H54 (cell line): ENCODE data around the gene LHX4.

Experiments used
- DNase-seq: peaks from one replicate; pipeline ENCODE4 v3.0.0; 2011; ENCODE audit warnings: low spot score, mixed read lengths; ENCODE audit not compliant: insufficient read length
- FAIRE-seq: peaks from 3 replicates; lab custom pipeline; 2011; peaks lifted over from hg19 to GRCh38; lab: Jason Lieb, UNC
- POLR2A ChIP-seq: IDR thresholded peaks from 2 replicates; pipeline ENCODE4 v1.6.1; 2011; ENCODE audit warnings: low read depth, mild to moderate bottlenecking, low read length

Gene LHX4

GRCh38 chr1:180281490-180281889, 51.4 kb downstream of the LHX4 start:
- FAIRE-seq: no peak
- DNase-seq: no peak
- TF ChIP-seq POLR2A: no peak

GRCh38 chr1:180282401-180283044, 52.5 kb downstream of the LHX4 start:
- no peak for DNase-seq
- TF ChIP-seq POLR2A: no peak
- FAIRE-seq: no peak

GRCh38 chr1:180283098-180283497, 53.0 kb downstream of the LHX4 start:
- DNase-seq (no peak), FAIRE-seq (no peak)
- TF ChIP-seq POLR2A: no peak

- FAIRE-seq (peak; percentile 30), DNase-seq (no peak)
- TF ChIP-seq POLR2A: no peak
Measured at GRCh38 chr1:180286417-180286816, 56.4 kb downstream of the LHX4 start.

GRCh38 chr1:180287988-180288705, 58.1 kb downstream of the LHX4 start:
- DNase-seq: no peak

GRCh38 chr1:180288940-180289339, 58.9 kb downstream of the LHX4 start:
- no peak for FAIRE-seq
- TF ChIP-seq POLR2A: no peak
- DNase-seq: no peak

More at GRCh38 chr1:180287988-180288705, 58.1 kb downstream of the LHX4 start:
- TF ChIP-seq POLR2A: no peak
- peak; percentile 23 for FAIRE-seq

GRCh38 chr1:180290265-180291001, 60.4 kb downstream of the LHX4 start:
- DNase-seq (no peak), FAIRE-seq (no peak)
- TF ChIP-seq POLR2A: no peak

GRCh38 chr1:180291004-180291403, 60.9 kb downstream of the LHX4 start:
- no peak for TF ChIP-seq POLR2A
- FAIRE-seq (no peak), DNase-seq (no peak)

- no peak for DNase-seq
- FAIRE-seq: no peak
- TF ChIP-seq POLR2A: no peak
Measured at GRCh38 chr1:180294711-180295110, 64.6 kb downstream of the LHX4 start.

GRCh38 chr1:180295999-180296398, 65.9 kb downstream of the LHX4 start:
- DNase-seq: no peak
- TF ChIP-seq POLR2A: no peak
- FAIRE-seq: no peak

GRCh38 chr1:180299479-180300221, 69.6 kb downstream of the LHX4 start:
- FAIRE-seq (no peak), DNase-seq (no peak)
- no peak for TF ChIP-seq POLR2A

- DNase-seq (no peak), FAIRE-seq (no peak)
- TF ChIP-seq POLR2A: no peak
Measured at GRCh38 chr1:180301135-180301742, 71.2 kb downstream of the LHX4 start.

GRCh38 chr1:180309338-180309737, 79.3 kb downstream of the LHX4 start:
- DNase-seq (peak; percentile 9), FAIRE-seq (peak; percentile 91)
- no peak for TF ChIP-seq POLR2A
